ENCODE results near the gene HLF. TPM values are rescaled to one million over a fixed set of nuclear protein-coding genes. Genes with fewer than 3 reads are reported as not detected.

The HLF gene
- total RNA-seq, 4 donors from 2014 or later: 7.7 to 14.8 (median 10.4) TPM

DNA sequence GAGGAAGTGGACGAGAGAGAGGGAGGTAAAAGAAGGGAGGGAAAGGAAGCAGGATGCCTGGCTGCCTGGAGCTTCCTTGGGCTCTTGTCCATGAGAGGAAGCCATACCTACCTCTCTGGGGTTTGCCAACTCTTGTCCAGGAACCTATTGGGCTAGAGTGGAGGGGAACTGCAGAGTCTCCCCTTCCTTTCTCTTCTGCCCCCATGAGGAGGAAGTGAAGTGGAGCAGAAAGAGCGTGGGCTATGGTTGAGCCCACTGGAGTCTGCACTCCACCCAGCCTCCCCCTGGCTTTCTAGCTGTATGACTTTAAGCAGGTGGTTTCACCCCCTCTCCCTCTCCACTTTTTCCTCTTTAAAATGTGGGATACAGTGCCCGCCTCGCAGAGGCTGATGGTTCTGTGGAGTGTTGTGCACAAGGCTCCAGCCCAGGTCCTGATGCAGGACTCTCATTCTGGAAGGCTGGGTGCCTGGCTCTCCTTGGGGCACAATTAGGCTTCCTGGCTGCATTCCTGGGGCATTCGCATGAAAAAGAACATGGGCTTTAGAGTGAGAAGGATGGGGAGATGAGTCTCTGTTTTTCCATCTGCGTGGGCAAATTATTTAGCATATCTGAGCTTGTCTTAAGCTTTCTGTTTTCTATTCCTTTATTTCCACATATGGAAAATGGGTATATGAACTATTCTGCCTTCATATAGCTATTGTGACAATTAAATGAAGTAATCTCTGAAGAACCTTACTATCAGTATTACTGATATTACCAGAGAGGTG is 40.7 kb downstream of the HLF start:
- H3K4me3 ChIP-seq: no peak overlapping the region
- TF ChIP-seq, protein P1, sequence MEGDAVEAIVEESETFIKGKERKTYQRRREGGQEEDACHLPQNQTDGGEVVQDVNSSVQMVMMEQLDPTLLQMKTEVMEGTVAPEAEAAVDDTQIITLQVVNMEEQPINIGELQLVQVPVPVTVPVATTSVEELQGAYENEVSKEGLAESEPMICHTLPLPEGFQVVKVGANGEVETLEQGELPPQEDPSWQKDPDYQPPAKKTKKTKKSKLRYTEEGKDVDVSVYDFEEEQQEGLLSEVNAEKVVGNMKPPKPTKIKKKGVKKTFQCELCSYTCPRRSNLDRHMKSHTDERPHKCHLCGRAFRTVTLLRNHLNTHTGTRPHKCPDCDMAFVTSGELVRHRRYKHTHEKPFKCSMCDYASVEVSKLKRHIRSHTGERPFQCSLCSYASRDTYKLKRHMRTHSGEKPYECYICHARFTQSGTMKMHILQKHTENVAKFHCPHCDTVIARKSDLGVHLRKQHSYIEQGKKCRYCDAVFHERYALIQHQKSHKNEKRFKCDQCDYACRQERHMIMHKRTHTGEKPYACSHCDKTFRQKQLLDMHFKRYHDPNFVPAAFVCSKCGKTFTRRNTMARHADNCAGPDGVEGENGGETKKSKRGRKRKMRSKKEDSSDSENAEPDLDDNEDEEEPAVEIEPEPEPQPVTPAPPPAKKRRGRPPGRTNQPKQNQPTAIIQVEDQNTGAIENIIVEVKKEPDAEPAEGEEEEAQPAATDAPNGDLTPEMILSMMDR (IDR thresholded peaks at IDR 0.05 in 4 of 5, conservative IDR thresholded peaks at IDR 0.05 in 1 of 5): no peak
- TF ChIP-seq POLR2A (IDR thresholded peaks at IDR 0.05): no peak
- H3K9me3 ChIP-seq: no peaks in the 10 kb centered on the region
- DNase-seq (no peak), ATAC-seq (no peak)
- H3K36me3 ChIP-seq: no peaks in the 10 kb centered on the region
- in situ Hi-C loops (cut with MboI; ENCODE audit: low sequenced_read_pairs in 4 of 4) (no loop called here), intact Hi-C loops (cut with DNase I; ENCODE audit: low total_unique reads) (no loop called here)
- peaks cover 0 to 7% of the 10 kb centered on the region in 2 donors for H3K4me1 ChIP-seq
- no peaks in the 10 kb centered on the region for H3K27me3 ChIP-seq
- H3K27ac ChIP-seq: no peak overlapping the region

GRCh38 chr17:55307879-55308278 is 43.1 kb downstream of the HLF start:
- intact Hi-C loops (cut with DNase I; ENCODE audit: low total_unique reads) (no loop called here), in situ Hi-C loops (cut with MboI; ENCODE audit: low sequenced_read_pairs in 4 of 4) (no loop called here)
- Histone ChIP-seq H3K27me3 (no peaks in the 10 kb centered on the region), H3K4me3 (no peak overlapping the region), H3K4me1 (peaks cover 0 to 3% of the 10 kb centered on the region in 2 donors), H3K36me3 (no peaks in the 10 kb centered on the region), H3K9me3 (no peaks in the 10 kb centered on the region), H3K27ac (no peak overlapping the region)
- TF ChIP-seq, protein P1 (IDR thresholded peaks at IDR 0.05 in 4 of 5, conservative IDR thresholded peaks at IDR 0.05 in 1 of 5): no peak
- TF ChIP-seq POLR2A (IDR thresholded peaks at IDR 0.05): no peak
- no peak for ATAC-seq
- no peak for DNase-seq

GRCh38 chr17:55308613-55309391 is 44.0 kb downstream of the HLF start:
- Histone ChIP-seq H3K4me3 (no peak overlapping the region), H3K27me3 (no peaks in the 10 kb centered on the region), H3K9me3 (no peaks in the 10 kb centered on the region), H3K4me1 (peaks cover 0 to 3% of the 10 kb centered on the region in 2 donors), H3K36me3 (no peaks in the 10 kb centered on the region), H3K27ac (no peak overlapping the region)
- in situ Hi-C loops (cut with MboI; ENCODE audit: low sequenced_read_pairs in 4 of 4) (no loop called here), intact Hi-C loops (cut with DNase I; ENCODE audit: low total_unique reads) (no loop called here)
- TF ChIP-seq, protein P1 (IDR thresholded peaks at IDR 0.05 in 4 of 5, conservative IDR thresholded peaks at IDR 0.05 in 1 of 5): no peak
- ATAC-seq (no peak), DNase-seq (no peak)

DNA sequence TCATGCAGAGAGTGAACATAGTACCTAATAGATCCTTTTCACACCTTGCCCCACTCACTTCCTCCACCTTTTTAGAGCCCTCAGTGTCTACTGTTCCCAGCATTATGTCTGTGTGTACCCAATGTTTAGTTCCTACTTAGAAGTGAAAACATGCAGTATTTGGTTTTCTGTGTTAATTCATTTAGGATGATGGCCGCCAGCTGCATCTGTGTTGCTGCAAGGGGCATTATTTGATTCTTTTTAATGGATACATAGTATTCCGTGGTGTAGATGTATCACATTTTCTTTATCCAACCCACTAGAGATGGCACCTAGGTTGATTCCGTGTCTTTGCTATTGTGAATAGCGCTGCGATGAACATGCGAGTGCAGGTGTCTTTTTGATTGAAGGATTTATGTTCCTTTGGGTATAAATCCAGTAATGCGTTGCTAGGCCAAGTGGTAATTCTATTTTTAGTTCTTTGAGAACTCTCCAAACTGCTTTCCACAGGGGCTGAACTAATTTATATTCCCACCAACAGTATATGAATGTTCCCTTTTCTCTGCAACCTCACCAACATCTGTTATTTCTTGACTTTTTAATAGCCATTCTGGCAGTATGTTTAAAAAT is 47.1 kb downstream of the HLF start:
- Histone ChIP-seq H3K27me3 (no peaks in the 10 kb centered on the region), H3K4me1 (peaks cover 0 to 3% of the 10 kb centered on the region in 2 donors), H3K36me3 (no peaks in the 10 kb centered on the region), H3K4me3 (no peak overlapping the region), H3K9me3 (no peaks in the 10 kb centered on the region), H3K27ac (no peak overlapping the region)
- no peak for TF ChIP-seq POLR2A (IDR thresholded peaks at IDR 0.05)
- TF ChIP-seq, protein P1 (IDR thresholded peaks at IDR 0.05 in 4 of 5, conservative IDR thresholded peaks at IDR 0.05 in 1 of 5): no peak
- in situ Hi-C loops (cut with MboI; ENCODE audit: low sequenced_read_pairs in 4 of 4): no loop called here
- DNase-seq (no peak), ATAC-seq (no peak)
- intact Hi-C loops (cut with DNase I; ENCODE audit: low total_unique reads): no loop called here

Measured in gastrocnemius medialis (tissue), 4 donors.